SK-N-MC (cell line): Measurements from ENCODE around the gene AK4.

Experiments
- EZH2 ChIP-seq: fragments of 200-600 bp; sonication (generic); IDR thresholded peaks from one replicate; pipeline ENCODE4 v1.6.1; 2017; ENCODE audit warnings: antibody characterized with exemption
- POLR2AphosphoS5 ChIP-seq: IDR thresholded peaks from 2 replicates; pipeline ENCODE4 v1.6.1; 2012; ENCODE audit warnings: mild to moderate bottlenecking, low read depth, low read length, borderline replicate concordance

DNA sequence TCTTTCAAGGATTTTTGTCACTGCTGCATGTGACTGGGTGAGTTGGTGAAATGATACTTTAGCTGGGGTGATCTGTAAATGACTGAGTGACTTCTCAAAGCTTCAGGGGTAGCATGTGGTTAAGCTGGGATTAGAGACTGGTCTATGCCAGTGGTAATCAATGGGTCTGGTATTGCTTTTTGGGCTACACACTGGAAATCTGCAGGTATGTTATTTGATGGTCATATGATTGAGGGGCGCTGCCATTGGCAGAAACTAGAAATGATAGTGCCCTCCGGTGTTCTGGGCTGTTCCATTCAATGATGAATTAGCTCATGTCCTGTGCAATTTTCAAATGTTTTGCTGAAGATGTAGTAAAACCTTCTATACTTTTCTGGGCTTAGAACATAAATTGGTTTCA lies 121.6 kb downstream of the AK4 start:
- TF ChIP-seq POLR2AphosphoS5 (no peak), EZH2 (no peak)
